GM18907 (cell line): ENCODE measurements around the gene LGALS8.
"Not testable (repeated sequence)": the region's sequence is repeated elsewhere in the genome, so short reads cannot be mapped to it uniquely, and the experiment has no call there.

Experiments
- ATAC-seq: cut with Tn5 transposase; IDR thresholded peaks from one replicate; pipeline ENCODE4 v1.9.1; 2021; ENCODE audit warnings: mild to moderate bottlenecking, moderate library complexity; ENCODE audit not compliant: unreplicated experiment

The LGALS8 gene

DNA sequence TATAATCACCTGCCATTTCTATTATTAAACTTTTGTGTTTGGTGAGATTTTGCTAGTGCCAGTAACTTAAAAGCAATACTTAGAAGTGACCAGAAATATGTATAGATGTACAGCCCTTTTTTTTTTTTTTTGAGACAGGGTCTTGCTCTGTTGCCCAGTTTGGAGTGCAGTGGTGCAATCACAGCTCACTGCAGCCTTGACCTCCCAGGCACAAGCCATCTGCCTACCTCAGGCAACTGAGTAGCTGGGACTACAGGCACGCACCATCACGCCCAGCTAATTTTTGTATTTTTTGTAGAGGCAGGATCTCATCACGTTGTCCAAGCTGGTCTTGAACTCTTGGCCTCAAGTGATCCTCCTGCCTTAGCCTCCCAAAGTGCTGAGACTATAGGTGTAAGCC lies 56.6 kb downstream of the LGALS8 start:
- not testable (repeated sequence) for ATAC-seq

DNA sequence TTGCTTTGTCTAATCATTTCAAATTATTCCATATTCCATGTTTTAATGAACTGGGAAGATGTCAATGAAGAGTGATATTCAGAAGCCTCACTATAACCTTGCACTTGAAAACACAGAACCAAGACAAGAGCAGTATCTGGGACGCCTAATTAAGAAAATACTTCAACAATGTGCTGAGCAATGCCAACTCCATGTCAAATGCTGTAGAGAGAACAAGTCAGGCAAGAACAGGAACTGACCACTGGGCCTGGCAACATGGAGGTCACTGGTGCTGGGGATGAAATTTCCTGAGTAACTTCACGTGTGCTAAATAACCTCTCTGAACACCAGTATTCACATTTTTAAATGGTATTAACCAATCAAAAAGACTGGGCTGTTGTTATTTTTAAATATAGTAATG lies 57.7 kb downstream of the LGALS8 start:
- no peak for ATAC-seq

DNA sequence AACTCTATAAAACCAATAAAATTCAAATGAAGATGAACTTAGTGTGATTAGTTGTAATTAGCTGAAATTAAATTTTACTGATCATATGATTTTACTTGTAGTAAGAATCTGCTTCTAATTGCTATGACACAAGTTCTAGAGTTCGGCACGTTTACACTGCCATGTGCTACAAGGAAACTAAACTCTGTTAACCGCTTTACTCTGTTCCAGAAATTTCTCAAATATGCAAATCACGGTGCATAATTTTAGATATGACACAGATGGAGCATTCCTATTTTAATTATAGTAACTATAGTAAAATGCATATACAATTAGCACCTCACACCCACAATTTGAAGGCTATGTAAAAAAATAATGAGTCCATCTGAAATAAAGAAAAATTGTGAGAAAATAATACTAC lies 65.7 kb downstream of the LGALS8 start:
- ATAC-seq = no peak

DNA sequence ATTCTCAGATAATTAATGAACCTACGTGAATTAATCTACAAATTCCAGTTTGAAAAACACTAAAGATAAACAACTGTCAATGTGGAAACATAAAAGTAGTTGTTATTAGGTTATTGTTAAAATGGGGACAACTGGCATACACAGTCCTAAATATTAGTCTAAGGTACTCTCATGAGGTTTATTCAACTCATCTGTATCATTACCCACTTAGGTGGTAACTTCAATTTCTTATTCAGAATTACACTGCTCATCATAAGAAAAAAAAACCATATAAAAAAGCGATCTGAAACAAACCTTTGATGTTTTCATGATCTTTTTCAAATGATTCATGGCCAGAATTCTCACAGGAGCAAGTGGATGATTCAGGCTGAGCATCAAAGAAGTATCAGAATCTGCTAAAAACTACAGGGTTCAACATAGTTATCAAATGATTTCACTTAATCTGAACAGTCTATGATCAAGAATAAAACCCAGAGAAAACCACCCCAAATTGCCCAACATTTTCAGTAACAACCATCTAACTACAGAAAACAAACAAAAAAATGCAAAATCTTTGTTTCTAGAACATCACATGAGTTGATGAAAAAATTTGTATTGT lies 66.9 kb downstream of the LGALS8 start:
- ATAC-seq = no peak

DNA sequence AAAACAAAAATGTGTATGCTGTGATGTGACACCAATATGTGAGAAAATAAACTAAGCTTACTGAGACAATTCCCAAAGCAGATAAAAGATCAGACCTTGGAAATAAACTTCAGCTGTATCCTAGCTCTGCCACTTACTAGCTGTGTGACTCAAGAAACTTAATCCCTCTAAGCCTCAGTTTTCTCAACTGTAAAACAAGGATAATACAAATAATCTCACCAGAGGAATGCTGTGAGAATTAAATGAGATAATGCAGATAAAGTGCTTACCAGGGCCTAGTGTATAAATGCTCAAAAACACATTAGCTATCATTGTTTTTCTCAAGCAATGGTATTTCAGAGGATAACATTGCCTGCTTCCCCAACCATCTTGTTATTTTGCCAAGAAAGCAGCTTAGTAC lies 78.4 kb downstream of the LGALS8 start:
- no peak for ATAC-seq
